ENCODE results near the gene CNGB1.
A peak's percentile ranks its signal among the peaks of the same experiment; 100 is the strongest.

The CNGB1 gene

DNA sequence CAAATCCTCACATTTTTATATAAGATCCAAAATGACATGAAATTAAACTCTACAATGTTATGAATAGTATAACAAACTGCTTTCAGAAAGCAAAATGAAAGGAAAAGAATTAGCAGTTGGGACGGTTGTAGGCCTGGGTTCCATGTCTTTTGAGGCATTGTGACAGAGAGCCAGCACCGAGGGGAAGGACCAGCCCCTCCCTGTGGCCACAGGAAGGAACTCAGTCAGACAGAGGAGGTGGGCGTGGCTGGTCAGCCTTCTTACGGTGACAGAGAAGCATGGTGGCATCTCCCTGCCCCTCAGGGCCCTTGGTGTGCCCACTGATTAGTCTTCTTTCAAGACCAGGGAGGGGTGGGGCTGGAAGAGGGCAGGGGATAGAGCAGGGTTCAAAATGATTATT is 23.9 kb upstream of the CNGB1 start:
- Histone ChIP-seq H3K36me3 (ENCODE audit: insufficient read depth, low read length) (peaks cover 8% of the 10 kb centered on the region; the same call in 1 of the 2 replicates), H3K9me3 (ENCODE audit: insufficient read depth, low read depth, low read length) (no peaks in the 10 kb centered on the region), H3K4me2 (ENCODE audit: low read depth, low read length, poor library complexity, severe bottlenecking) (peak overlapping the region; percentile 67), H3K4me3 (ENCODE audit: low read length, poor library complexity, severe bottlenecking) (peak overlapping the region; percentile 34), H3K79me2 (ENCODE audit: insufficient read depth, low read length) (peaks cover 27% of the 10 kb centered on the region; the same call in 1 of the 2 replicates), H3K9ac (ENCODE audit: low read depth, low read length, poor library complexity, severe bottlenecking) (peak overlapping the region; percentile 41), H3K27me3 (ENCODE audit: insufficient read depth, low read length, poor library complexity, severe bottlenecking) (no peaks in the 10 kb centered on the region), H3F3A (ENCODE audit: low read depth) (peaks cover 2% of the 10 kb centered on the region; the same call in 1 of the 2 replicates), H3K4me1 (ENCODE audit: insufficient read depth, low read length, poor library complexity, severe bottlenecking) (peaks cover 33% of the 10 kb centered on the region), H4K20me1 (ENCODE audit: insufficient read depth, low read length, poor library complexity, severe bottlenecking) (peaks cover 18% of the 10 kb centered on the region), H2AFZ (ENCODE audit: low read length) (no peak overlapping the region), H3K9me2 (replicated peaks; ENCODE audit: low read depth, low read length) (no peaks in the 10 kb centered on the region)
- TF ChIP-seq, protein P1, sequence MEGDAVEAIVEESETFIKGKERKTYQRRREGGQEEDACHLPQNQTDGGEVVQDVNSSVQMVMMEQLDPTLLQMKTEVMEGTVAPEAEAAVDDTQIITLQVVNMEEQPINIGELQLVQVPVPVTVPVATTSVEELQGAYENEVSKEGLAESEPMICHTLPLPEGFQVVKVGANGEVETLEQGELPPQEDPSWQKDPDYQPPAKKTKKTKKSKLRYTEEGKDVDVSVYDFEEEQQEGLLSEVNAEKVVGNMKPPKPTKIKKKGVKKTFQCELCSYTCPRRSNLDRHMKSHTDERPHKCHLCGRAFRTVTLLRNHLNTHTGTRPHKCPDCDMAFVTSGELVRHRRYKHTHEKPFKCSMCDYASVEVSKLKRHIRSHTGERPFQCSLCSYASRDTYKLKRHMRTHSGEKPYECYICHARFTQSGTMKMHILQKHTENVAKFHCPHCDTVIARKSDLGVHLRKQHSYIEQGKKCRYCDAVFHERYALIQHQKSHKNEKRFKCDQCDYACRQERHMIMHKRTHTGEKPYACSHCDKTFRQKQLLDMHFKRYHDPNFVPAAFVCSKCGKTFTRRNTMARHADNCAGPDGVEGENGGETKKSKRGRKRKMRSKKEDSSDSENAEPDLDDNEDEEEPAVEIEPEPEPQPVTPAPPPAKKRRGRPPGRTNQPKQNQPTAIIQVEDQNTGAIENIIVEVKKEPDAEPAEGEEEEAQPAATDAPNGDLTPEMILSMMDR (conservative IDR thresholded peaks at IDR 0.05; ENCODE audit: low read length): peak; percentile 61
- TF ChIP-seq EZH2phosphoT487 (IDR thresholded peaks at IDR 0.05; ENCODE audit: borderline replicate concordance): no peak

DNA sequence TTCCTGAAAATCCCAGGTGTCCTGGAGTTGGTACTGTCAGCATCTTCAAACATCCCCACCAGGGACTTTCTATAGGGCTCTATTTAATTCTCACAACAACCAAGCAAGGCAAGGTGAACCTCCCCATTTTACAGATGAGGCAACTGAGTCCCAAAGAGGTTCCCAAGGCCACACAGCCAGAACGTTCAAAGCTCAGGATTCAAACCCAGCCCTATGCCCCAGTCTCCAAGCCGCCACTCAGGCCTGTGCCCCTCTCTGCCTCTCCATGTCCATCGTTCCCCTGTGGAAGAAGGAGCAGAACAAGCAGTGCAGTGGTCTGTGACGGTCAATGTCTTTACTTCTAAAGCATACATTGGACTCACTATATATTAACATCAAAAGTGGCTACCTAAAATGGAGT is 23.4 kb upstream of the CNGB1 start:
- Histone ChIP-seq H3K9ac (ENCODE audit: low read depth, low read length, poor library complexity, severe bottlenecking) (peak overlapping the region; percentile 41), H3K36me3 (ENCODE audit: insufficient read depth, low read length) (peaks cover 8% of the 10 kb centered on the region; the same call in 1 of the 2 replicates), H3K4me2 (ENCODE audit: low read depth, low read length, poor library complexity, severe bottlenecking) (peak overlapping the region; percentile 67), H3K27me3 (ENCODE audit: insufficient read depth, low read length, poor library complexity, severe bottlenecking) (no peaks in the 10 kb centered on the region), H3F3A (ENCODE audit: low read depth) (no peaks in the 10 kb centered on the region), H3K9me3 (ENCODE audit: insufficient read depth, low read depth, low read length) (no peaks in the 10 kb centered on the region), H3K4me3 (ENCODE audit: low read length, poor library complexity, severe bottlenecking) (peak overlapping the region; percentile 34), H2AFZ (ENCODE audit: low read length) (no peak overlapping the region), H3K79me2 (ENCODE audit: insufficient read depth, low read length) (peaks cover 23% of the 10 kb centered on the region; the same call in 1 of the 2 replicates), H3K9me2 (replicated peaks; ENCODE audit: low read depth, low read length) (no peaks in the 10 kb centered on the region), H4K20me1 (ENCODE audit: insufficient read depth, low read length, poor library complexity, severe bottlenecking) (peaks cover 15% of the 10 kb centered on the region), H3K4me1 (ENCODE audit: insufficient read depth, low read length, poor library complexity, severe bottlenecking) (peaks cover 28% of the 10 kb centered on the region)
- TF ChIP-seq EZH2phosphoT487 (IDR thresholded peaks at IDR 0.05; ENCODE audit: borderline replicate concordance): no peak
- TF ChIP-seq, protein P1 (conservative IDR thresholded peaks at IDR 0.05; ENCODE audit: low read length): no peak

DNA sequence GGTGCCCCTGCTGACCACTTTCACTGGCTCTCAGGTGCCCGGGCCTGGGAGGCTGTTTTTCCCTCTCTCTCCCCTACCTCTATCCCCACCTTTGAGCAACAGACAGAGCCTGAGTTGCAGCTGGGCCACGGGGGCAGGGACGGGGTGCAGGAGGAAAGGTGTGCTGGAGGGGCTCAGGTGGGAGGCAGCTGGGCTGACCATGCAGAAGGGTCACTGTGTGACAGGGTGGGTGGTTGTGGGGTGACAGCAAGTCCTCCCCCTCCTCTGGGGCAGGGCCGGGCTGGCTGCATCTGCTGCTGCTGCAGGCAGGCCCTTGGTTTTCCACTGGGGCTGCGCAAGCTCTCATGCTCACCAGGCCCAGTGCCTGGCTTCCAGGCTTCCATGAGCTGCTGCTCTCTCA is 23.0 kb upstream of the CNGB1 start:
- Histone ChIP-seq H3K9ac (ENCODE audit: low read depth, low read length, poor library complexity, severe bottlenecking) (no peak overlapping the region), H2AFZ (ENCODE audit: low read length) (no peak overlapping the region), H3K9me2 (replicated peaks; ENCODE audit: low read depth, low read length) (no peaks in the 10 kb centered on the region), H3K36me3 (ENCODE audit: insufficient read depth, low read length) (peaks cover 8% of the 10 kb centered on the region; the same call in 1 of the 2 replicates), H3K27me3 (ENCODE audit: insufficient read depth, low read length, poor library complexity, severe bottlenecking) (no peaks in the 10 kb centered on the region), H3K79me2 (ENCODE audit: insufficient read depth, low read length) (peaks cover 19% of the 10 kb centered on the region; the same call in 1 of the 2 replicates), H3K9me3 (ENCODE audit: insufficient read depth, low read depth, low read length) (no peaks in the 10 kb centered on the region), H4K20me1 (ENCODE audit: insufficient read depth, low read length, poor library complexity, severe bottlenecking) (peaks cover 11% of the 10 kb centered on the region), H3K4me2 (ENCODE audit: low read depth, low read length, poor library complexity, severe bottlenecking) (no peak overlapping the region), H3F3A (ENCODE audit: low read depth) (no peaks in the 10 kb centered on the region), H3K4me1 (ENCODE audit: insufficient read depth, low read length, poor library complexity, severe bottlenecking) (peaks cover 24% of the 10 kb centered on the region), H3K4me3 (ENCODE audit: low read length, poor library complexity, severe bottlenecking) (no peak overlapping the region)
- TF ChIP-seq EZH2phosphoT487 (IDR thresholded peaks at IDR 0.05; ENCODE audit: borderline replicate concordance): no peak
- TF ChIP-seq, protein P1 (conservative IDR thresholded peaks at IDR 0.05; ENCODE audit: low read length): no peak

All from Loucy (cell line).